ENCODE results near the gene PPP1R18.
"Not testable (repeated sequence)": the region's sequence is repeated elsewhere in the genome, so short reads cannot be mapped to it uniquely, and the experiment has no call there.

The PPP1R18 gene

DNA sequence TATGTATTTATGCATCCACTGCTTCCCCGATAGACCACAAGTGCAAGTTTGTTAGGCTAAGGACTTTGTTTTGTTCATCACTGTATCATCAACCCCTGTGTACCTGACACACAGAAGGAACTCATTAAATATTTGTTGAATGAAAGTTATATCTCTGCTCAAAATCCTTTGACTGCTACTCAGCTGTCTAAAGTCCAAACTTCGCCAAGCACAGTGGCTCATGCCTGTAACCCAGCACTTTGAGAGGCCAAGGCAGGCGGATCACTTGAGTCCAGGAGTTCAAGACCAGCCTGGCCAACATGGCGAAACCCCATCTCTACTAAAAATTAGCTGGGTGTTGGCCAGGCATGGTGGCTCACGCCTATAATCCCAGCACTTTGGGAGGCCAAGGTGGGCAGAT, 28.5 kb downstream of the PPP1R18 start:
- DNase-seq, result not testable (repeated sequence)

DNA sequence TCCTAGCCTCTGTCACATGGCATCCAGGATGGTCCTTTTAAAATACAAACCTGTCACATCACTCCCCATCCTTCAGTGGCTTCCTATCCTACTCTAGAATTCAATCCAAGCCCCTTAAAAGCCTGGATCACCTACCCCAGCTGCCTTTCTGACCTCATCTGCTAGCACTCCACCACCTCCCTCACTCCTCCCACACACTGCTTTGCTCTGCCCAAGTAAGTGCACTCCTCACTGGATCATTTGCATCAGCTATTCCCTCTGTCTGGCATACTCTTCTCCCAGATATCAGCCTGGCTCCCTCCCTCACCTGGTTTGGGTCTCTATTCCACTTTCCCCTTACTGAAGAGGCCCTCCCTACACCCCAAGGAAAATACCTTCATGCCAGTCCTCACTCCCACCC, 29.0 kb downstream of the PPP1R18 start:
- DNase-seq, result no peak

DNA sequence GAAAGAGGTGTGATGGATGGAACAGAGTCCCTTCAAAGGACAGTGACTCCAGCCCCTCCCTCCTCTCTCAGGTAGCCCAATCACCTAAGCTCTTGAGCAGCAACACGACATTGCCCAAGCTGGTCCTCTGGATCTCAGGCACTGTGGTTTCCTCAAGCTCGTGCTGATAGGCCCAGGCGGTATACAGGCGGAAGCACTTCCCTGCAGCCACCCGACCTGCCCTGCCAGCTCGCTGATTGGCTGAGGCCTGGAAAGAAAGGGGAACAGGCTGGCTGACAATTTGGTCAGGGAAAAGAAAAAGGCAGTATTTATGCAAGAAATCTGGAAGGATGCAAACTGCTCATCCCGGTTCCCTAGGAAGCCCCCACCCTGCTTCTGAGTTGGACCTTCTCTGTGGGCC, 29.9 kb downstream of the PPP1R18 start:
- DNase-seq, result peak; percentile 38

DNA sequence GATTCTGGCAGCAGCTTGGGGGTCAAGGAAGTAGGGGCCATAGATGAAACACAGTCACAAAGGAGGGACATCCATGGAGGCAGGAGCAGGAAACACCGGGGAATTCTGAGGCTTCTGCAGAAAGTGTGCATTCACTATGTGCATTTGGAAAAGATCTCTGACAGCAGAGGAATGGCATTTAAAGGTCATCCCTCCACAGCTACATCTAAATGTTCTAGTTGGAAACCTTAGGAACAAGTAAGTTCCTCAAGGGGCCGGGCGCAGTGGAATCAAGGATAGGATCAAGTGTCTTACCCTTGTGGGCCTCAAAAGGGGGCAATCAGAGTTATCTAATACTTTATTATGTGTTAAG, 30.7 kb downstream of the PPP1R18 start:
- no peak for DNase-seq

DNA sequence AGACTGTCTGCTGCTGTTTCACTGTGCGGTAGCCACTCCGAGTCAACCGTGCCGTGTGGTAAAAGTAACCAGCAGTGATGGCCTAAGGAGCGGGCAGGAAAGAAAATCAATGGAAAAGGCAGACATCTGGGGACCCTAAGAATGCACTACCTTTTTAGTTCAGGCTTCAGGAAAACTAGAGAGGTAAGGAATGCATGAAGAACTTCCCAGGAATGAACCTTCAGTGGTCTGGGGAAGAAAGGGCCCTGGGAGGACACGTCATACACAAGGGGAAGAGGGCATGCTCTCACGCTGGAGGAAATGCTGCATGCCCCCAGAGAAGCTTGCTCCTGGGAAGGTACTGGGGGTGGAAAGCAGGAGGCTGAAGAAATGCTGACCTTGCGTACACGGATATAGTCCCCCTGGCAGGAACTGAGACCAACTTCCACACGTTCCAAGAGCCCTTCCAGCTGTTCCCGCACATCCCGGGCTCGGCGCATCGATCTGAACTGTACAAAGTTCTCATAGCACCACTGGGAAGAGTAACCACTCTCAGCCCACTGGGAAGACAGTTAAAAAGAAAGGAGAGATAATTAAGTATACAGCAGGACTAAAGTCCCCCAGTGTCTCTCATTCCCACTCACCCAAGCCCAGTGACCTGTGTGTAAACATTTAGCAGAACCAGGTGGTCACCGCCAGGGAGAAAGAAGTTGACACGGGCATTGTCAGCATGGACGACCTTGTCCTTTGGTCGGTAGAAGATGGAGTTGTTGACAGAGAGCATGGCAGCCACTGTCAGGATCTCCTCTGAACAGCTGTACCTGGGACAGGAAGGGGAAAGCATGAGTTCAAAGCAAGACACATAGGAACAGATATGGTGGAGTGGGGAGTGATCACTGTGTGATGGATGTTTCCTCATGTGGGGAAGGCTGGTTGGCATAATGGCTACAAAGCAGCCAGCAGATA, 31.4 kb downstream of the PPP1R18 start:
- DNase-seq, result no peak

DNA sequence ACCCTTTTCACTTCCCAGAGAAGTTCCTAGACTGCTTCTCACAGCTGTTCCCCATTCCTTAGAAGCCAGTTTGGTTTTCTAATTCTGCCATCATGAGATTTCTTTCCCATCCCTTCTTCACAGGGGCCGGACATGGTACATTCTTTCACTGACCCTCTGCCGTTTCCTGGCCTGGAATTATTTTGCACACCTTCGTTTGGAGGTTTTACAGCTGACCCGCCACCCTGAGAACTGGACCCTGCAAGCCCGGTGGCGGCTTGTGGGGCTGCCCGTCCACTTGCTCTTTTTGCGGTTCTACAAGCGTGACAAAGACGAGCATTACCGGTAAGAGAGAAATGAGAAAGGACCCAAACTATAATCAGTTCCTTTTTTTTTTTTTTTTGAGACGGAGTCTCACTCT, 35.3 kb downstream of the PPP1R18 start:
- DNase-seq, result no peak

DNA sequence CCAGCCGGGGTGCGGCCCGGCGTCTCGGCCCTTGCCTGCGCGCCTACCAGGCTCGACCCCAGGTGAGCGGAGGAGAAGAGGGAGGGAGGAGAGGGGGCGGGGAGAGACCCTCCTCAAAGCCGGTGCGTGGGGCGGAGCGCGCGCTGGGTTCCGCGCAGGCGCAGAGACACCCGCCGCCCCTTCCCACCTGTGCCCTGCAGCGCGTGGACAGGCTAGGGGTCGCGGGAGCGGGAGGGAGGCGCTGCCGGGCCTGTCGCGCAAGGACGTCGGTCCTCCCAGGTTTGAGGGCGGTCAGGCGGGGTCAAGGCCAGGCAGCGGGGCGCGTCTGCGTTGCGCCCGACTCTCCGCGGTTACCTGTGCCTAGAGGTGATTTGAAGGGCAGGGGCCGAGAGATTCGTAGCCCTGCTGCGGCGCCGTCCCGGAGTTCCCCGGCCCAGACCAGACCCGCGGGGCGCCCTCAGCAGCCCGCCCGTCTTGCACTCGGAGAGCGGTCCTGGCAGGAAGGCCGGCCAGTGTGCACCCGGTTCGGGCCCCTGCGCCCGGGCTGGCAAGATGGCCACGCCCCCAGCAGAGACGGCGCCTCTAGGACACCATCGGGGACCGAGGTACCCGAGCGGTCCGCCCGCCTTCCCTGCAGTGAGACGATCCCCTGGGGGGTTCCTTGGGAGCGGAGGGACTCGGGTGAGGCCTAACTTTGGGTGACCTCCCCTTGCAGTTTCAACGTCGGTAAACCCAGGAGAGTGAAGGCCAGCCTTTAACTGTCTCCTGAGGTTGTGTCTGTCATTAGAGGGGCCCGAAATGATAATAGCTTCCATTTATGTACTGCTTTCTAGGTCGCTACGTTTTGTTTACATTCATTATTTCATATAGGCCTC, 39.0 kb downstream of the PPP1R18 start:
- DNase-seq, result peak; percentile 65

DNA sequence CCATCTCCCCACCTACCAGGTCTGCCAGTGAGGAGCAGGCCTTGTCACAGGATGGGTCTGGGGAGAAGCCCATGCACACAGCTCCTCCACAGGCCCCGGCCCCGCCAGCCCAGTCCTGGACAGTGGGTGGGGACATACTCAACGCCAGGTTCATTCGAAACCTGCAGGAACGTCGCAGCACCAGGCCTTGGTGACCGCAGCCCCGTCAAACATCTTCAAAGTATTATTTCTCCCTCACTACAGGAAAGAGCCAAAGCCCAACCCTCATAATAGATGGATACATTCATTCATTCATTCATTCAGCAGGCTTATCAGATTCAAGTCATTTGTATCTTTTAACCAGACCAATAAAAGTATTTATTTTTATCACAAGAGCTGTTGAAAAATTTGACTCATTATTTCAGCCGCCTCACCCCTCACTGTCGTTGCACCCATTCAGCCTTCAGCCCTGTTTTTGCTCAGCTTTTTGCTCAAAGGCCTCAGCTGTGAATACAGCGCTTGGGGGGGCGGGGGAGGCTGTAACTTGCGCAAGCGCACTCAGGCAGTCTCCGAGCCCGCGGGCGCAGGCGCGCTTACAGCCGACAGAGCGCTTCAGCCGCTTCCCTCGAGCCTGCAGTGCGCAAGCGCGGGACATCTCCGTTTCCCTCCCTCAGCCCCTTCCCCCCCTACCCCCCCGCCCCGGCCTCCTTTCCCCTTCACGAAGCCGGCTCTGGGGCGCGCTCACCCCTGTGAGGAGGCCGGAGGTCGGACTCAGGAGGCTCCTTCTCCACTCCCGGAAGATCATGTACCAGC, 39.8 kb downstream of the PPP1R18 start, which contains the start of gene C6orf136:
TSS of gene C6orf136 (plus strand) at position 684 of the 792 bp plus-strand sequence. CDS start at position 783, 99 bp downstream.
- peak; percentile 96 for DNase-seq

DNA sequence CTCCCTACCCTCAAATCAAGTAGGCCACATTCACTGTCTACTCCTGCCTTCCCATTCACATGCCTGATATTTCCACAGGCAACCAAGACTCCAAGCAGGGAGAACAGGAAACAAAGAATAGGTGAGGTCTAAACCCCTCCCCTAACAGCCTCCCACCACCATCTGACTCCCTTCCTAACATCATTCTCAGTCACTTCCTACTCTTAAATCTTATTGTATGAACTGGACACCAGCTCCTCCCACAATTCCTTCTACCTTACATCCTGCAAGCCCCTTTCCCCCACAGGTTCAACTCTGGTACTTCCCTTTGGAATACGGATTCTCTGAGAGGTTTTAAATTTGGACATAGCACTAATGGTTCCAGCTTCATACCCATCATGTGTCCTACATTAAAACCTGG, 40.5 kb downstream of the PPP1R18 start:
- no peak for DNase-seq

DNA sequence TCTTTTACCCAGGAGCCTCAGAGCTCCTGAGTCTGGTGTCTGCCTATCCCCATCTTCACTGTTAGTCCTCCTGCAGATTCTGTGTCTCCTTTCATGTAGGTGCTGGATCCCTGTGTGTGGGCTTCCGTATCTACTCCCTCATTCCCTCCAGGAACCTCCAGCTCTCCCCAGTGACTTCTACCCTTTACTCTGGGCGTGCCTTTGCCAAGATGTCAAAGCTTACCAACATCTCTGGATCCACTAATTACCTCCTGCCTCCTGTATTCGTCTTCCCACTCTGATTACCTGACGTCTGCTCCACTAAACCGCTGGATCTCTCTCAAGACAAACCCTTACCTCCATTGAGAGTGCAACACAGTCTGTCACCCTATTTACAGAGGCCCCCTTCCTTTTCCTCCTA, 41.7 kb downstream of the PPP1R18 start:
- no peak for DNase-seq

DNA sequence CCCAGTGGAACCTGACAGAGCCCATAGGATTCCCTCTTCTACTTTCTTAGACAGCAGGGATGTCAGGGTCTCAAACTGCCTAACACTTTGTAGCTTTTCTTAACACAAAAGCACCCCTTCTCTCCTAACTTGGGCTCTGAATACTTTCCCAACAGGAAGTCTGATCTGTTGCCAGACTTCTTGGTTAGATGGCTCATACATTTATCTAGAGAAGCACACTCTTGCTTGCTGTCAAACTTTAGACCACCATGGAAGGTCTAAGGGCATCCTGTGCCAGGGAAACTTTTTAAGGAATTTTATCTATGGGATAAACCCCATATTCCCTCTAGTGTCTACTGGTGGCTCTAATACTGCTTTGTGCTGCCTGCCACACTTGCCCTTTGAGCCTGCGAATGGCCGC, 42.8 kb downstream of the PPP1R18 start:
- no peak for DNase-seq

DNA sequence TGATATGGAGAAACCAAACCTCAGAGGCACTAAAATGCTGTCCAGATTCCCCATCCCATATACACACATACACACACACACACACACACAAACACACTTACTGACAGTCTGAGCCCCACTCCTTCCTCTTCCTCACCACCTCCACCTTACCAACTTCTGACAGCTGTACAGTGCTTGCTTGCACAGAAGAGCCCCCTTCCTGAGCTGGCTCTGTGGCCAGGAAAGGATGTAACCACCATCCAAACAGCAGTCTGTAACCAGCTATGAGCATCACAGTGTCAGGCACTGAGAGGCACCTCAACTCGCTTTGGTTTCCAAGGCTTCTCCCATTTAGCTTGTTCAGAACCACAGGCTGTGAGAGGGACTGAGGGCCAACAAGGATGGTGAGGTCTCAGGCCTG, 45.4 kb downstream of the PPP1R18 start:
- DNase-seq, result no peak

DNA sequence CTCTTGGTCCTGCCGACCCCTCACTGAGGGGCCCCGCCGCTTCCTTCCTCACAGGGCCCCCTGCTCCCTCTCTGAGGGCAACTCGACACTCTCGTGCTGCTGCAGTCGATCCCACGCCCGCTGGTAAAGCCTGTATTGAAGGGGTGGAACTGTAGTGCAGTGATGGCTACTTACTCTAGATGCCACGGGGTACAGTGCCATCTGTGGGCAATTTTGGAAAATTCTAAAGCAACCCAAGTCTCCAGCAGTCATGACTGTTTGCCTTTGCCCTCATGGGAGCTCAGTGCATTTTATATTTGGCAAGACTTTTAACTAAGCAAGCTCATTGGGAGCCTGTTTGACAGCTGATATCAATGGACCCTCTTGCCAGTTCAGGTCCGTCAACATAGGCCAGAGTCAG, 46.0 kb downstream of the PPP1R18 start:
- DNase-seq, result no peak

DNA sequence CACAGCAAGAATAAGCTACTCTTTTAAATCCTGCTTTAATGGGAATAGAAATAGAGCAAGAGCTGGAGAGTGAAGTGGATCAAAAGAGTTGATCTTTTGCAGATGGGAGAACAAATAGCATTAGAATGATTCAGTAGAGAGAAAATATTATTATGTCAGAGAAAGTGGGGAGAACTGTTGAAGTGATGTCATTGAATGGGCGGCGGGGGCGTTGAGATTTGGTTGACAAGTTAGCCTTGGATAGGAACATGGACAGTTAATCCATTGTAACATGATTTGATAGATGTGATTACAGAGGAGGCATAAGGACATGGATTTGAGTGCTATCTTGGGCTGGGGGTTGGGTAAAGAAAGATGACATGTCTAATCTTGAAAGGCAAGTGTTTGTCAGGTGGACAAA, 50.6 kb downstream of the PPP1R18 start:
- DNase-seq, result no peak

DNA sequence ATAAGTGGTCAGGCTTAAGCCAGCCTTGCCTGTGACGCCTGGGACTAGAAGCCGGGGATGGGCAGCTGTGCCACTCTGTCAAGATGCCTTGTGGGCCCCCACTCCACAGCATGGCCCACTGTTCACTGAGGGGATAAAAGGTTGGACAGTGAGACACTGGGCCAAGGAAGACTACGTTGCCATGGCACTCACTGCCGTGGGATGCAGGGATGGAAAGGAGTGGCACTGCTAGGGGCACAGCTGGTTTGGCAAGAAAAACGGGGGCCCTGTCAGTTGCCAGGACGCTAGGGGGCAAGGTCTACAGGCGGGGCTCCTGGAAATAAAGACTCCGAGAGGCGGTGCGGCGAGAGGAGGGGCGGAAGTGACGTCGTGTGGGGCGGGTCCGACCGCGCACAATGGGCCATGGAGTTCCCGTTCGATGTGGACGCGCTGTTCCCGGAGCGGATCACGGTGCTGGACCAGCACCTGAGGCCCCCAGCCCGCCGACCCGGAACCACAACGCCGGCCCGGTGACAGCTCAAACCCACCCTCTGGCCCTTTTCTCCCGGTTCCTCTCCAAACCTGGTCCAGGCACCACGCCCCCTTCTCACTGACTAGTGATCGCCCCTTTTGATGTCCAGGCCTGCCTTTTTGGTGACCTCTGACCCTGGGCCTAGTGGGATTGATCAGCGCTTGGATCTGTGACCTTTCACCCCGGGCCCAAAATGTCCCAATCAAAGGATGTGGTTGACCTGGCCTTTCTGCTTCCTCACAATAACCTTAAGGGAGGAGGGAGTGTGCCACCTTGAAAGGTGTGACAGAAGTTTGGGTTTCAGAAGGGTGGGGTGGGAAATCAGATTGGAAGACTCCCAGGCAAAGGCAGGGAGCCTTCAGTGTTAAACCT, 59.7 kb downstream of the PPP1R18 start, which contains the start of gene ATAT1:
TSS of gene ATAT1 (plus strand) at position 391 of the 883 bp plus-strand sequence.
- peak; percentile 94 for DNase-seq

Data from femur (tissue), 1 donor.